NCI-H526 (cell line): ENCODE data around the gene THUMPD3.
A peak's percentile ranks its signal among the peaks of the same experiment; 100 is the strongest.

Experiments
- DNase-seq, 2 experiments: peaks; one replicate each; lab custom pipeline; 2025; lab: John Stamatoyannopoulos, UW

Gene THUMPD3

GRCh38 chr3:9397332-9397905 is 34.6 kb downstream of the THUMPD3 start, which contains the start of gene SETD5:
Gene SETD5, plus strand, starts transcription at chr3:9397615. Its CDS starts 31,324 bp downstream, at chr3:9428939.
- peak; percentile 91 to 96 for DNase-seq

- DNase-seq: peak in 1 of 2 experiments; percentile 47
These were observed 35.2 kb downstream of the THUMPD3 start for GRCh38 chr3:9397906-9398699.

DNA sequence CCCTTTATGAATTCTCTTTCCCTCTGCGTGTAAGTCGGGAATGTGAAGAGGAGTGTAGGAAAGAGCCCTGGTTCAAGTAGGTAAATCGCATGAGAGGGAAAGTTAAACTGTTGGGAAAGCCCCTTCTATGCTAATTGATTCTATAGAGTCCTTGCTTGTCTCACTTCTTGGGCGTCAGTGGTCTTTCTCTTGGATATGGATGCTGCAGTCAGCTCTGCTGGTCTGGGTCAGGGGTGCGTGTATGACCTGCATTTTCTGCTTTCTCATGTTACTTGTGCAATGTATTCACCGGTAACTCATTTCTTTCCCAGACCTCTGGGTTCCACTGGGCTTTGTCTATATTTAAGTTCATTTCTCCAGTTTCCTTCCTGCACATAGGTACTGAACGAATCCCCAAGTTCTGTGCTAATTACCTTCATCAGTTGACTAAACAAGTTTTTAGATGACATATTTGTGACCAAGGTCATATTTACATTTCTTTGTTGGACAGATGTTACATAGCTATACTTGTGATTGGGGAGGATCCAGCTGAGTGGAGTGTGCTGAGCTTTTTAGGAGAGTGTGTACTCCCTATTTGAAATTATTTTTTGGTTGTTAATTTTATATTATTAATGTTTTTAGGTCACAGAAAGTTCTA is 36.0 kb downstream of the THUMPD3 start:
- peak; percentile 29 to 33 for DNase-seq

DNA sequence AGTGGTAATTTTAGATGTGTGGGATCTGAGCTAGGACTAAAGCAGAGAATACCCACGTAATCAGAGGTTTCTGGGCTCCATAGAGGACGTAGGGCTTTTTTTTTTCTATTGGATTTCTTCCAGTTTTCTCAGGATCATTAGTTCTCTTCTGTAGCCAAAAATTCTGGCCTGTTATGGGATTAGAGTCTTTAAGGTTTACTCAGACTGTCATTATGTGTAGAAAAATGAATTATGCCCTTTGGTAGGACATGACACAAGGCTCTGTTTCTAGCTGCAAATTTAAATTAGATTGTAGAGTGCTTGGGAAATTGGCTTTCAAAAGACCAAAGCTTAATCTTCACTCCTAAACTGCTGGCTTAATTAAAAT is 36.5 kb downstream of the THUMPD3 start:
- DNase-seq: no peak

- DNase-seq: peak; percentile 46 to 83
These were observed 36.9 kb downstream of the THUMPD3 start for GRCh38 chr3:9399746-9400145.

GRCh38 chr3:9400616-9401015 is 37.8 kb downstream of the THUMPD3 start:
- DNase-seq: peak in 1 of 2 experiments; percentile 57

- peak in 1 of 2 experiments; percentile 9 for DNase-seq
These were observed 39.1 kb downstream of the THUMPD3 start for GRCh38 chr3:9401986-9402385.

- peak; percentile 57 to 78 for DNase-seq
These were observed 39.8 kb downstream of the THUMPD3 start for GRCh38 chr3:9402410-9403228.

DNA sequence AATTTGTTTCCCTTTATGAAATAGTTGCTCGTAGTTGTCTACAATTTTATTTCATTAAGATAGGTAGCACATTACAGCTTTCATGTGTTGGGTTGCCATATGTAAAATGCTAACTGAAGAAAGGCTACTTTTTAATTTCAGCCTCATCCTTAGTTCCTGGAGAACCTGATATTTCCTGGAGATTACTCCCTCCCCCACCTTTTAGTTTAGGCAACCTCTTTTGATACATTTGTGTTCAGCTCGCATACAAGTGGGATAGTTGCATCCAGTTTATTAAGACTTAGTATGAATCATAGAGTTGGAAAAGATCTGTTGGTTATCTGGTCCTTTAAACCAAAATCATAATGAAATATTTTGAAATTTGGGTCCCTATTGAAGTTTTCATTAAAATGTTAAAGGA is 40.6 kb downstream of the THUMPD3 start:
- no peak for DNase-seq

DNA sequence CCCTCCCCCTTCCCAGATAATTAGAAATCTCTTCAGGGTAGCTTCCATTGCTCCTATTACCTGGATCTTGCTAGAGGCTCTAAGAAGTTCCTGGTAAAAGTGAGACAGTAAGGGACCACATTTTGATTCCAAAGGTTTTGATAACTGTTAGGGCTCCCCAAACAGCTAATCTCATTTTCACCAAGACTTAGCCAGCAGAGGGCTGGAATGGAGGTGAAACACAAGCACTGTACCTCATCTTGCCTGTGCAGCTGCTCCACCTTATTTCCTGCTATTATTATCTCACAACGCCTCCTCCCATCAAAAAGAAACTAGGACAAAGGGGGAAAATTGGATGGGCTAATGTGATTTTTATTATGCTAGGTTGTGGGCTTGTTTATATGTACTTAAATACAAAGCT is 41.8 kb downstream of the THUMPD3 start:
- DNase-seq: peak in 1 of 2 experiments; percentile 9

DNA sequence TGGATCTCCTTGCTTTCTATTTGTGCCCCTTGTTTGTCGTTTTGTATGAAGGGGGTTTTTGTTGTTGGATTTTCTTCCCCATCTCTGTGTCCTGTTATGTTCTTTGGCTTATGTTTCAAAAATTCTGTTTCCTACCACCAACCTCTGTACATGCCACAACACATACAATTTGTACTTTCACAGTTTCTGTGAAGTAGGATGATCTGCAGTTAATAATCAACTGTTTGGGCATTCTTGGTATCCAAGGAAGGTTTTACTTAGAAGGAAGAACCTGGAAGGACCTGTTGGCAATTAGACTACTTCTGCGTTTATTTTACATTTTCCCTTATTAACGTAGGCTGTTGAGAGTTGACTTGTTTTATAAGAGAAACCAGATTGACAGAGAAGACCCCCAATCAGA is 42.9 kb downstream of the THUMPD3 start:
- no peak for DNase-seq

- no peak for DNase-seq
These were observed 44.2 kb downstream of the THUMPD3 start for GRCh38 chr3:9406856-9407626.

DNA sequence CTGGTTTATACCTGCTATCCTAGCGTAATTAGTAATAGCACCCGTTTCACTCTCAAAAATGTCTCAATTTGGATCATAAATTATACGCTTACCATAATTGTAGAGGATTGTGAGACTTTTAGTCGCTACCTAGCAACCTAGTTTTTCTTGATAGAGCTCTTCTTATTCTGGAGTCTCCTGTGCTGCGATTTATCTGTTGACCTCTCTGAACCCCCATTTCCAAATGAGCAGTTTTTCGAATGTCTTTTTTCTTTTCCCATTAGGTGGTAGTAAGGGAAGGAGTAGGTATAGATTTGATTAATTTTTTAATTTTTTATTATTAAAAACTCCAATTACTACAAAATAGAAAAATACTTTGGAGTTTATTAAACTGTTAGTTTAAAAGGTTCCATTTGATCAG is 45.2 kb downstream of the THUMPD3 start:
- DNase-seq: no peak

GRCh38 chr3:9408546-9408945 is 45.7 kb downstream of the THUMPD3 start:
- no peak for DNase-seq

GRCh38 chr3:9409981-9410854 is 47.4 kb downstream of the THUMPD3 start:
- DNase-seq: no peak

- no peak for DNase-seq
These were observed 48.4 kb downstream of the THUMPD3 start for GRCh38 chr3:9411302-9411701.

DNA sequence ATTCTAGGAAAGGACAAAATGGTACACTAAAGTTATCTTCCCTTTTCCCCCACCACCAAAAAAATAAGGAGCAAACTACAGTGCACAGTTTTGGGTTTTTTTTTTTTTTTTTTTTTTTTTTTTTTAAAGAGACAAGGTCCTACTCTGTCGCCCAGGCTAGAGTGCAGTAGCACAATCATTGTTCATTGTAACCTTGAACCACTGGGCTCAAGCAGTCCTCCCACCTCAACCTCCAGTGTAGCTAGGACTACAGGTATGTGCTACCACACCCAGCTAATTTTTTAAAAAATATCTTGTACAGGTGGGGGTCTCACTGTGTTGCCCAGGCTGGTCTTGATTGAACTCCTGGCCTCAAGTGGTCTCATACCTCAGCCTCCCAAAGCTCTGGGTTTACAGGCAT is 49.4 kb downstream of the THUMPD3 start:
- no peak for DNase-seq

DNA sequence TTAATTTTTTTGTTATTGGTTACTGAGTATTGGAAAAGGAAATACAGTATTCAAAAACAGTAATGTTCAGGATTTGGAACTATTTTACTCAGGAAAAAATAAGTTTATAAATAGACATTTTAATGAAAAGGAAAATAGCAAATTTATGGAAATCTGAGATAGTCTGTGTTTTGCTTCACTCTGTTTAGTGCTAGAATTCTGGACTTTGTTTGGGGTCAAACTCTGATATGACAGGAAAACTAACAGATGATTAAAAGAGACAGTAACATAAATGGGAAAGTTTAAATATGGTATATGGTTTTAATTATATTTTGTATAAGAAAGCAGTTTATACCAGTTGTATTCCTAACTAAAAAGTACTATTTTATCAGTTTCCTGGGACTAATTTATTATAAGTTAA is 52.0 kb downstream of the THUMPD3 start:
- DNase-seq: no peak

- DNase-seq: no peak
These were observed 52.8 kb downstream of the THUMPD3 start for GRCh38 chr3:9415485-9416138.
